NB4 (cell line): Measurements from ENCODE around the gene NSMCE1.

Experiments
- MYC ChIP-seq: IDR thresholded peaks from 2 replicates; pipeline ENCODE4 v1.6.1; 2011; ENCODE audit warnings: low read depth, low read length
- POLR2A ChIP-seq: IDR thresholded peaks from 2 replicates; pipeline ENCODE4 v1.6.1; 2011; ENCODE audit warnings: mild to moderate bottlenecking; ENCODE audit not compliant: insufficient read length; ENCODE audit errors: extremely low read depth
- TF ChIP-seq, protein P1 (sequence below): IDR thresholded peaks from one replicate; pipeline ENCODE4 v1.5.1; 2012; ENCODE audit warnings: low read depth, low read length

DNA sequence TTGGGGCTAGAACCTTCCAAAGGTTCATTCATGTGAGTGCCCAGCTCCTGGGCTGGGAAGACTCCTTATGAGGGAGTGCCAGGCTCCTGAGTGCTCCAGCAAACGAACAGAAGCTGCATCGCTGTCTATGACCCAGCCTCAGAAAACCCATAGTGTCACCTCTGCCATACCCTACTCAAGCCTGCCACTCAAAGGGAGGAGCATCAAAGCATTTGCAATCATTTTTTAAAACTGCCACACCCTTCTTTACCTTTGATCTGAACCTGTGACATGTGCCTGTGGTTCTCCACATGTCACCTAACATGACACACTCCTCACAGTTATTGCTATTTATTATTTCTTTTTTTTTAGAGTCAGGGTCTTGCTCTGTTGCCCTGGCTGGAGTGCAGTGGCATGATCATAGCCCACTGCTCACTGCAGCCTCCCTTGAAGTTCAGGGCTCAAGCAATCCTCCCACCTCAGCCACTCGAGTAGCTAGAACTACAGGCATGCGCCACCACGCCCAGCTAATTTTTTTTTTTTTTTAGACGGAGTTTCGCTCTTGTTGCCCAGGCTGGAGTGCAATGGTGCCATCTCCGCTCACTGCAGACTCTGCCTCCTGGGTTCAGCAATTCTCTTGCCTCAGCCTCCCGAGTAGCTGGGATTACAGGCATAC is 72.5 kb downstream of the NSMCE1 start:
- TF ChIP-seq, protein P1, sequence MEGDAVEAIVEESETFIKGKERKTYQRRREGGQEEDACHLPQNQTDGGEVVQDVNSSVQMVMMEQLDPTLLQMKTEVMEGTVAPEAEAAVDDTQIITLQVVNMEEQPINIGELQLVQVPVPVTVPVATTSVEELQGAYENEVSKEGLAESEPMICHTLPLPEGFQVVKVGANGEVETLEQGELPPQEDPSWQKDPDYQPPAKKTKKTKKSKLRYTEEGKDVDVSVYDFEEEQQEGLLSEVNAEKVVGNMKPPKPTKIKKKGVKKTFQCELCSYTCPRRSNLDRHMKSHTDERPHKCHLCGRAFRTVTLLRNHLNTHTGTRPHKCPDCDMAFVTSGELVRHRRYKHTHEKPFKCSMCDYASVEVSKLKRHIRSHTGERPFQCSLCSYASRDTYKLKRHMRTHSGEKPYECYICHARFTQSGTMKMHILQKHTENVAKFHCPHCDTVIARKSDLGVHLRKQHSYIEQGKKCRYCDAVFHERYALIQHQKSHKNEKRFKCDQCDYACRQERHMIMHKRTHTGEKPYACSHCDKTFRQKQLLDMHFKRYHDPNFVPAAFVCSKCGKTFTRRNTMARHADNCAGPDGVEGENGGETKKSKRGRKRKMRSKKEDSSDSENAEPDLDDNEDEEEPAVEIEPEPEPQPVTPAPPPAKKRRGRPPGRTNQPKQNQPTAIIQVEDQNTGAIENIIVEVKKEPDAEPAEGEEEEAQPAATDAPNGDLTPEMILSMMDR: no peak
- no peak for TF ChIP-seq POLR2A
- no peak for TF ChIP-seq MYC
